Fibroblast of peridontal ligament (primary cell): ENCODE measurements around the gene UFD1.

Experiments
- DNase-seq: peaks from one replicate; pipeline ENCODE4 v3.0.0-alpha.2; 2010; ENCODE audit errors: extremely low read depth

The UFD1 gene

GRCh38 chr22:19516378-19517170 is 37.6 kb upstream of the UFD1 start:
- no peak for DNase-seq

- no peak for DNase-seq
Observed at GRCh38 chr22:19515654-19516377, 36.8 kb upstream of the UFD1 start.

- no peak for DNase-seq
Observed at GRCh38 chr22:19514831-19515565, 36.0 kb upstream of the UFD1 start.

- no peak for DNase-seq
Observed at GRCh38 chr22:19513823-19514222, 34.8 kb upstream of the UFD1 start.

- DNase-seq: no peak
Observed at GRCh38 chr22:19510919-19511341, 31.9 kb upstream of the UFD1 start.

GRCh38 chr22:19509923-19510322 is 30.9 kb upstream of the UFD1 start:
- no peak for DNase-seq

GRCh38 chr22:19509191-19509590 is 30.2 kb upstream of the UFD1 start:
- no peak for DNase-seq

GRCh38 chr22:19508024-19508776 is 29.2 kb upstream of the UFD1 start:
- DNase-seq: no peak

- DNase-seq: no peak
Observed at GRCh38 chr22:19507534-19507861, 28.5 kb upstream of the UFD1 start.

GRCh38 chr22:19506212-19506611 is 27.2 kb upstream of the UFD1 start:
- DNase-seq: no peak

- DNase-seq: no peak
Observed at GRCh38 chr22:19505735-19506126, 26.7 kb upstream of the UFD1 start.

GRCh38 chr22:19504900-19505734 is 26.1 kb upstream of the UFD1 start:
- DNase-seq: no peak

- DNase-seq: no peak
Observed at GRCh38 chr22:19503869-19504268, 24.9 kb upstream of the UFD1 start.

- DNase-seq: no peak
Observed at GRCh38 chr22:19503367-19503766, 24.4 kb upstream of the UFD1 start.

GRCh38 chr22:19501897-19502447 is 23.0 kb upstream of the UFD1 start:
- no peak for DNase-seq

GRCh38 chr22:19499880-19500242 is 20.9 kb upstream of the UFD1 start:
- no peak for DNase-seq

- DNase-seq: no peak
Observed at GRCh38 chr22:19499236-19499879, 20.4 kb upstream of the UFD1 start.

GRCh38 chr22:19498866-19499190 is 19.8 kb upstream of the UFD1 start:
- DNase-seq: no peak

- DNase-seq: no peak
Observed at GRCh38 chr22:19498154-19498865, 19.3 kb upstream of the UFD1 start.

- DNase-seq: peak; percentile 75
Observed at GRCh38 chr22:19497245-19497644, 18.3 kb upstream of the UFD1 start.
